Stimulated activated CD8-positive, alpha-beta memory T cell treated with anti-CD3 and anti-CD28 coated beads, Interleukin-12 subunit alpha, Interleukin-12 subunit beta, amount 100 ng/mL, for 4 hours (primary cell): ENCODE results near the gene SIRPB2.

ENCODE experiments used
- DNase-seq: peaks from one replicate; pipeline ENCODE4 v3.0.0-alpha.2; 2020; ENCODE audit warnings: low read depth

Gene SIRPB2

GRCh38 chr20:1491281-1491840, at the start of gene SIRPB2:
Gene SIRPB2, minus strand, starts transcription at chr20:1491420. Its CDS starts 61 bp downstream, at chr20:1491359.
- no peak for DNase-seq

GRCh38 chr20:1539816-1540419, 48.7 kb upstream of the SIRPB2 start:
- DNase-seq: no peak

- DNase-seq: no peak
These were observed 47.4 kb upstream of the SIRPB2 start for GRCh38 chr20:1538655-1539054.

GRCh38 chr20:1537731-1538058, 46.5 kb upstream of the SIRPB2 start:
- no peak for DNase-seq

- no peak for DNase-seq
These were observed 45.9 kb upstream of the SIRPB2 start for GRCh38 chr20:1536893-1537730.

- no peak for DNase-seq
These were observed 44.4 kb upstream of the SIRPB2 start for GRCh38 chr20:1535420-1536175.

GRCh38 chr20:1534526-1534925, 43.3 kb upstream of the SIRPB2 start:
- no peak for DNase-seq

- no peak for DNase-seq
These were observed 41.8 kb upstream of the SIRPB2 start for GRCh38 chr20:1533059-1533458.

- no peak for DNase-seq
These were observed 37.6 kb upstream of the SIRPB2 start for GRCh38 chr20:1528811-1529210.

GRCh38 chr20:1527923-1528322, 36.7 kb upstream of the SIRPB2 start:
- no peak for DNase-seq

- DNase-seq: no peak
These were observed 35.7 kb upstream of the SIRPB2 start for GRCh38 chr20:1526896-1527295.

- DNase-seq: no peak
These were observed 35.1 kb upstream of the SIRPB2 start for GRCh38 chr20:1526310-1526709.

GRCh38 chr20:1524004-1524403, 32.8 kb upstream of the SIRPB2 start:
- DNase-seq: no peak

GRCh38 chr20:1517010-1517409, 25.8 kb upstream of the SIRPB2 start:
- DNase-seq: no peak

GRCh38 chr20:1513801-1514200, 22.6 kb upstream of the SIRPB2 start:
- DNase-seq: no peak

GRCh38 chr20:1509237-1509636, 18.0 kb upstream of the SIRPB2 start:
- DNase-seq: no peak

GRCh38 chr20:1508574-1508973, 17.4 kb upstream of the SIRPB2 start:
- no peak for DNase-seq

GRCh38 chr20:1507276-1507675, 16.1 kb upstream of the SIRPB2 start:
- no peak for DNase-seq

GRCh38 chr20:1505871-1506270, 14.7 kb upstream of the SIRPB2 start:
- DNase-seq: no peak

GRCh38 chr20:1505361-1505760, 14.1 kb upstream of the SIRPB2 start:
- no peak for DNase-seq

- peak; percentile 48 for DNase-seq
These were observed 12.5 kb upstream of the SIRPB2 start for GRCh38 chr20:1503564-1504227.

- DNase-seq: no peak
These were observed 9.3 kb upstream of the SIRPB2 start for GRCh38 chr20:1500496-1500895.
